Breast epithelium (tissue), 3 donors: ENCODE results near the gene SLC30A7.

Experiments
- POLR2A ChIP-seq: fragments of 450-650 bp; IDR thresholded peaks from one replicate; pipeline ENCODE4 v1.6.1; 2016; ENCODE audit warnings: antibody characterized with exemption, mild to moderate bottlenecking, moderate library complexity
- POLR2AphosphoS5 ChIP-seq, 3 donors: sonication (generic); formaldehyde crosslinking; IDR thresholded peaks; one replicate each; pipeline ENCODE4 v1.6.1; 2017; ENCODE audit warnings: antibody characterized with exemption in 3 of 3

- TF ChIP-seq POLR2A (no peak), POLR2AphosphoS5 (IDR thresholded peaks at IDR 0.05) (peak; percentile 48 to 68 (median 61))
These were observed 130.0 kb downstream of the SLC30A7 start, which contains the start of gene DPH5 for GRCh38 chr1:101025657-101026429.
